ENCODE data around the gene IDH3G.

IDH3G gene

DNA sequence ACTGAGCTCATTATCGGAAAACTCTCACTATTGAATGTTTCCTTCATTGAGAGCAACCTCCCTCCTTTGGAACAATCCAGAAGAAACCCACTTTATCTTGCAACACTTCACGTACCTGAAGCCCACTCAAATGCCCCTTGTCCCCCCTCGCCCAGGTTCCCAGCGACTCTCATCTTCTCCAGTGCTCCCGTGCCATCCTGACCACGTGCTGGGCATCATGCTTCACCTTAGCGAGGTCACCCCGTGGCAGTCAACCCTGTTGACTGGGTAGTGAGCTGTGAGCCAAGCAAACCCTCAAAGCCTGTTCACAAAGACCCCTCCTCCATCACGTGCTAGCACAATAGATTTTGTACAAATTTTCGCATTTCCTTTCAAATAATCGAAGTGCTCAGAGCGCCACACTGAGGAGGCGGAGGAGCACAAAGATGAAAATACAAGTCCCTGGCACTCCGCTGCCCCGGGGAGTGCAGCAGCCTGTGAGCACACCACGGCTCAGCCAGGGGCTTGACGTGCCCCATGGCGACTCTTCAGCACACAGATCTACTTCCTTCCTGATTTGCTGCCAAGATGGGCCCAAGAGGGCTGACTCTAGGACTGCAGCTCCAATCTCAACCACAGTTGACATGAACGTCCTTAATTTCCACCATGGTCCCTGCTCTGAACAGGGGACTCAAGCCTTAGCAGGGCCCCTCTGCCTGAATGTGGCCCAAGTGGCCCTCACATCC lies 20.6 kb upstream of the IDH3G start:
- DNase-seq: no peak

DNA sequence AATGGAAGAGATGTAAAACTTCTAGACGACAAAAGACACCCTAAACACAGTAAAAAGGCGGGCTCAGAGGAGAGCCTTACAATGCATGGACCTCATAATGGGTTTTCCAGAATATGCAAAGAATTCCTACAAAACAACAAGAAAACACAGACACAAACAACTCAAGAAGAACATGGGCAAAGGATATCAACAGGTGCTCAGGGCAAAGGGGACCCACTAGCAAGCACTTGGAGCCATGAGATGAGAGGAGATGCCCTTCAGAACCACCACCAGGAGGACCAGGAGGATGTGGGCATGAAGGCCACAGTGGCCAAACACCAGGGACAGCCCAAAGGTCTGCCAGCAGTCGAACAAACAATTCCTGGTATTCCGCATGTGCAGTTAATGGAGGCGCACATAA lies 19.0 kb upstream of the IDH3G start:
- DNase-seq: no peak

DNA sequence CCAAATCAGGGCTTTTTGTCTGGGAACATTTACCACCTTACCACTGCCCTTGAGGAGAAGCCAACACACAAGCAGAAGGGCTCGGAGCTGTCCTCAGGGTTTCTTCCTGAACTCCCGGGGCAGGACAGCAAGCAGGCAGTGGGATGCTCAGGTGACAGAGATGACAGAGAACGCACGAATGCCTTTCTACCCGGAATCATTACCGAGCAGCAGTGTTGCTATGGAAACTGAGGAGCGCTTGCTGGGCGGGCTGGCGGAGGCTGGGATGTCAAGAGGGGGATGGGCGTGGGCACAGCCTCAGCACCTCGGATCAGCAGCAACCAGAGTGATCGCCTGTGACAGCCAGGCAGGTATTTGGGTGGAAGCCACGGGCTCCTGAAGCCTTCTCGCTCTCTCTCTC lies 18.0 kb upstream of the IDH3G start:
- no peak for DNase-seq

DNA sequence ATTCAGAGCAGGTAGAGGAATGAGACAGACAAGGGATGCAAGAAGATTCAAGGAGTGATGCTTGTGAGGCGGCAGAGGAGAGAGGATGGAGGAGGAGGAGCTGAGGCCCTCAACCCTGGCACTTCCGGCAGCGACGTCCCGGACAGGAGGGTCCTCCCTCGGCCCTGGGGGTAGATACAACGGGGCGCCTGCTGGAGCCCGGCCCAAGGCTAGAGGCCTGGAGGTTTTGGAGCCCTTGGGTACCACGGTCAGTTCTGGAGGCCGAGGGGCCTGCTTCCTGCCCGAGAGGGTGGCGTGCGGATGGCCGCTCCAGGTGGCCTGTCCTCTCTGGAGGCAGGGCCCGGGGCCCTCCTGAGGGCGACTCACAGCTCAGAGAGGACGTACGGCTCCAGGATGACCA lies 13.8 kb upstream of the IDH3G start:
- DNase-seq: no peak

DNA sequence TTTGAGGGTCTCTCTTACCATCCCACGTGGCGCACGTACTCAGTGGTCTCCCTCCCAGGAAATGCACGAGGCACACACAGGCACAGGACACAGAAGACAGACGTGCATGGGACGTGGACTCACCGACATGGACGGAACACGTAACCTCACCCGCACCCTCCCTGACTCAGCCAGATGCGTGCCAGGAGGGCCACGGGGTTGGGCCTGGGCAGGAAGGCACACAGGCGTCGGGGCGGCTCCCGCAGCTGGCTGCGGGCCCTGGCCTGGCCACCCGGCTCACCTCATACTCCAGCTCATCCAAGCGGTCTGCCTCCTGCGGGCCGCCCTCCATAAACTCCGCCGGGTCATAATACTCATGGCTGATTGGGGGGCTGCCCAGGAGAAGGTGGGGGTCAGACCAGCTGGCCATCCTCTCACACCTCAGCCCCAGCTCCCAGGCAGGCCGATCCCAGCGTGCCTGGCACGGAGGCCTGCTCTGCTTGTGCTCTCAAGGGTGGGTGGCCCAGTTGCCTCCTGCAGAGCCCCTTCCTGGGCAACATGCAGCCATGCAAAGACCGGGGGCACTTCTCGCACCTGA lies 12.9 kb upstream of the IDH3G start:
- no peak for DNase-seq

DNA sequence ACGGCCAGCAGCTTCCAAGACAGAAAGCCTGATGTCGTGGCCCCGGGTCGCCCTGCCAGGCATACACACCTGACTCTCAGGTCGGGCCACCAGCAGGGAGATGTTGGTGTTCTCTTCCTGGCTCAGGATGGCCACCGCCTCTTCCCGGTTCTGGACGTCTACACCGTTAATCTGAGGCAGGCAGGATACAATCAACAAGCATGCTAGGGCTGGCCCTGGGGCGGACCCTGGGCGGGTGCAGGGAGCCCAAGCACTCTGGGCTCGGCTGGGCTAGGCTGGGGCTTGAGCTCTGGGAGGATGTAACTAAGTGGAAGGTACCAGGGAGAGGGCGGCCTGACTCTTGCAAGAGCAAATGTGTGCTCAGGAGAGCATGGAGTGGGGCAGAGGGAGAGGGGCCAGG lies 11.3 kb upstream of the IDH3G start:
- DNase-seq: no peak

DNA sequence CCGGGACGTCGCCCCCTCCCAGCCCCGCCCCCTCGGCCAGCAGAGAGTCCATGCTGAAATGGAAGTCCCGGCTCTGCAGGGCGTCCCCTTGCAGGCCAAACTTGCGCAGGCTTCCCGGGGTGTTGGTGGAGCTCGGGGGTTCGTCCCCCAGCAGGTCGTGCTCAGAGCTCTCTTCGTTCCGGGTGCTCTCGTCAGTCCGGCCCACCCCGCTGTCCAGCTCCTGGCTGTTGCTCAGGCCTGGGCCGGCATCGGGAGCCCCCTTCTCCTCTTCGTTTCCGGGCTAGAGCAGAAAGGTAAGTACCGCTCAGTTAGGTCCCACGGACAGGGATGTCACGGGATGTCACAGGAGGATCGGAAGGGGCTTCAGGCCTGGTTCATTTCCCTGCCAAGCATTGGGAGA lies 10.4 kb upstream of the IDH3G start:
- no peak for DNase-seq

DNA sequence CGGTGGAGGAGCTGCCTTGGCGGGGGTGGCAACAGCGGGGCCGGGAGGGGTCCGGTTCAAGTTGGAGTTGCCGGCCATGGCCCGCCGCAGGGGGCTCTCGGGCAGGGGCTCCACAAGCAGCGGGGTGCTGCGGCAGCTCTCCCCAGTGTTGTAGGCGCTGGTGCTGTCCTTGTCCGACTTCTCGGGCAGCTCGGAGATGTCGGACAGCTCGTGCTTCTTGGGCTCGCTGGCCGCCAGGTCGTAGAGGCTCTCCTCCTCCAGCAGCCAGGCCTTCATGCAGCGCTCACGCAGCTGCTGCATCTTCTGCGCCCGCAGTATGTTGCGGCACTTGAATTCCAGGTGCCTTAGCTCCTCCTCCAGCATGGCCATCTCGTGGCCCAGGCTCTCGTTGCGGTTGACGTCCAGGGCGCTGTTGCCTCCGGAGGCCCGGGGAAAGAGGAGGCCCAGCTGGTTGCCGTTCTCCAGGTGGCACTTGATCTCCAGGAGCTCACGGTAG lies 10.0 kb upstream of the IDH3G start:
- DNase-seq: no peak

DNA sequence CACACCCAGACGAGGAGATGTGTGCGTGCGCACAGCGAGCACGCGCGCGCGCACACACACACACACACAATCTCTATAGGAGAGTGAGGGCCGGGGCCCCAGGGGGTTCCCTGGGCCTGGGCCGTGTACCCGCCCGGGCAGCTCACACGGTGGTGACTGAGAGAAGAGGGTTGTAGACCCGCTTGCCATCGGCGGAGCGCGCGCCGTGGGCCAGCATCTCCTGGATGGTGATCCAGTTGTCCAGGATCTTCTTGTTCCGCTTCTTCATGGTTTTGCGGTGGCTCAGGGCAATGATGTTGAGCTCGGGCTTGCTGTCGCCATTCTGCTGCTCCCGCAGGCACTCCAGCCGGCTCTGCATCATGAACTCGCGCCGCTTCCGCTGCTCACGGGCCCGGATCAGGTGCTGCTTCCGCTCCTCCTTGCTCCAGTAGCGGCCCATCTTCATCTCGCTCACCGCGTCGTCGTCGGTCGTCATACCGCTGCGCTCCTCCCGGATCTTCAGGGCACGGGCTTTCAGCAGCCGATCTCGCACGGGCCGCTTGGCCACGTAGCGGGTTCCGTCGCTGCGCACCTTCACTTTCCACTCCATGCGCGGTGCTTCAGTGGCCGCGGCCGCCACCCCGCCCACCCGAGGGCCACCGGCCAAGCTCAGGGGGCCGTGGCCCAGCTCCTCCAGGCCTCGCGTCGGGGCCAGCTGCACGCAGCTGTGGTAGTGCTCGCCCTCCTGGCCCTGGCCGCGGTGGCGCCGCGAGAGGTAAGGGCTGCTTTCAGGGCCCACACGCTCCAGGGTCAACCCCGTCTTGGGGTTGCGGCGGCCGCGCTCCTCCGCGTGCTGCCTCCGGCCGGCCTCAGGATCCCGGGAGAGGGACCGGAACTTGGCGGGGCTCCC lies 9.3 kb upstream of the IDH3G start:
- DNase-seq: no peak

DNA sequence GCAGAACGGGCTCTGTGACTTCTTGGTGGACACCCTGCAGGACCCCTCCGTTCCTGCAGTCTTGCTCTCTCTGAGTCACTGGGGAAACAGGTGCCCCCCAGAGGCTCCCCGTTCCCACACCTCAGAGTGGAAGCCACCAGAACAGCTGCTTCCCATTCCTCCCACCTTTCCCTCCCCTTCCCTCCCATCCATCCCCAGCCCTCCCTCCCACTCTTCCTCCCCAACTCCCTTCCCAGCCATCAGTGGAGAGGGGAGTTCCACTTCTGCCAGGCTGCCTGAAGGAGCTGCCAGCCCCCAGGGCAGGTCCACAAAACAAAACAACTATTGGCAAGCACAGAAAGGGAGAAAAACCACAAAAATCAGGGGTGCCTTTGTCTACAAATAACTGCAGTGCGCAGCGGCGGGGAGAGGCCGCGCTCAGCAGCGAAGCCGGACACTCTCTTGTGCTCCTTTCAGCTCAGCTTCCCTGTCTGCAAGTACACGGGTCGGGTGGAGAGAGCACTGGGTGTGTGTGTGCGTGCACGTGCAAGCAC lies 8.4 kb upstream of the IDH3G start:
- DNase-seq: no peak

DNA sequence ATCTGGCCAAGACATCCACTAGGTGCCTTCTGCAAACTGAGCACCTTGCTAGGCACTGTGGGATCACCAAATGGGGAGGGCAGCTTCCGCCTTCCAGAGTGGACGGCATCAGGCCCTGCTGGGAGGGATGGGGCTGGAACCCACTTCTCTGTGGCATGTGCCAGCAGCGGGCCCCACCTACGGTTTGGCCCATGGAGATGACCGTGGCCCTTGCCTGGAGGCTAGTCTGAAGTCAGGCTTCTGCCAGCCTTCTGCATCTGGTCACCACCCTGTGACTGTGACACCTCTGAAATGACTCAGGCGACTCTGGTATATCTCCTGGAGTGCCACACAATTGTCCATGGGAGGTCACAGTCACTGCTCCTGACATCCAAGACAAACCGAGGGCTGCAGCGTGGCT lies 7.5 kb upstream of the IDH3G start:
- DNase-seq: no peak

DNA sequence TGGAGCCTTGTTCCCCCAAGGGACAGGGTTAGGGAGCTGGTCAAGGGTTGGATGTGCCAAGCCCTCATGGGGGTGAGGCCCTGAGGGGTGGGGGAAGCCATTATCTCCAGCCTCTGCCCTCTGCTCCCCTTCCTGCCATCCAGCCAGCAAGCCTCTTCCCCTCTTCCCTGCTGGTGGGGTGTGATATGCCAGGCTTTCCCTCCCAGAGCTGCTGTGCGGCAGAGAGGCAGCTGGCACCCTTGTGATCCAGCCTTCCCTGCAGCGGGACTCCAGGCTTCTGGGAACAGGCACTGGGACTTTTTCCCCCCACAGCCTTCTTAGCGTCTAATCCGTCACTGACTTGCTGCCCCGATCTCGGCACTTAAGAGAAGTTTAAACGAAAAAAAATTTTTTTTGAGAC lies 6.6 kb upstream of the IDH3G start:
- DNase-seq: no peak

DNA sequence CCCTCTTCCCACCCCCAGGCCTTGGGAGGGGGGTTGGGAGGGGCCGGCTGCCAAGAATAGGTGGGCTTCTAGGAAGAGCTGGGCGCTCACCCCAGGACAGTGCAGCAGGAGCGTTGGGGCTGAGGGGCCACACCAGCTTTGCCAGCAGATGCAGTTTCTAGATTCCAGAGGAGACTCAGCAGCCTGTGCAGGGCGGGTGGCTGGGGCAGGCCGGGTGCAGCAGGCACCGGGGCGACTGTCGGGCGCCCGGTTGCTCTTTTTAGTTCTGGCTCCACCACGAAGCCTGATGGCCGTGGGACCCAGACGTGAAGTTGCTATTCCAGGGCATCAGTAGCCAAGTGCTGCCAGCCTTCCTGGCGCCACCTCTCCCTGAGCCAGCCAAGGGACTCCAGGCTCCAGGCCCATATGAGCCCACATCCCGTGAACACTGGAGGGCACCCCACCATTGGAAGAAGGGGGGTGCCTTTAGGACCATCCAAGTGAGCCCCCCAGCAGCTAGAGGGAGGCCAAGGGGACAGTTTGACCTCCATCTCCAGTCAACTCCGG lies 6.1 kb upstream of the IDH3G start:
- no peak for DNase-seq

DNA sequence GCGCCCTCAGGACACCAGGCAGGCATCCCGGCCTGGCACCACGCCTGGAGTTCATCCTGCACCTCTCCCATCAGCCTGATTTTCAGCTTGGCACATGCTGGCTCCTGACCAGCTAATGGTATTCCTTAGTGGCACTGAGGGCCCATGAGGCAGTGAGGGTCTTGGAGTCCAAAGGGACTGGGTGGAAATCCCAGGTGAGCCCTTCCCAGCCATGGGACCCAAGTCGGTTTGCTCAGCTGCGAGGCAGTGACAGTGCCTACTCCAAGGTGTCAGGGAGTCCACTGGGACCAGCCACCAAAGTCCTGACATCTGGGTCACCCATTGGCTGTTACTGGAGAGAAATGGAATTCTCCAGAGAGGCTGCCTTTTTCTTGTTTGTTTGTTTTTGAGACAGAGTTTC lies 5.2 kb upstream of the IDH3G start:
- no peak for DNase-seq

DNA sequence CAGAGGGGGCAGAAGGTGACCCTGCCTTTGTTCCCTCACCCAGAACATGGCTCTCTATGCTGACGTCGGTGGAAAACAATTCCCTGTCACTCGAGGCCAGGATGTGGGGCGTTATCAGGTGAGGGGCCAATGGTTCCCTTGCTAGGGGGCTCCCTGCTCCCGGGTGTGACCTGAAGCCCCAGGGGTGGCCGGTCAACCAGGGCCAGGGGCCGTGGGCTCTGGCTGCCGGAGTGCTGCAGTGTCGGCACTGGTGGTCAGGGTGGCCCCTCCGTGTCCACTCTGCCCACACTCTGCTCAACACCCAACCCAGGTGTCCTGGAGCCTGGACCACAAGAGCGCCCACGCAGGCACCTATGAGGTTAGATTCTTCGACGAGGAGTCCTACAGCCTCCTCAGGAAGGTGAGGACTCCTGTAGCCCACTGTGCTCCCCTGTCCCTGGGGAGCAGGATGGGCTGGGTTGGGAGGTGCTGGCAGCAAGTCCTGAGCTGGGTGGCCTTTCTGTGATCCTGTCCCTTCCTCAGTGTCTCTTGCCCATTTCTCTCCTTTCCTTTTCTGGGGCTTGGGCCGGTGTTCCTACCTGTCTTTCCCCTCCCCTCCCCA lies 3.3 kb upstream of the IDH3G start:
- DNase-seq: no peak

DNA sequence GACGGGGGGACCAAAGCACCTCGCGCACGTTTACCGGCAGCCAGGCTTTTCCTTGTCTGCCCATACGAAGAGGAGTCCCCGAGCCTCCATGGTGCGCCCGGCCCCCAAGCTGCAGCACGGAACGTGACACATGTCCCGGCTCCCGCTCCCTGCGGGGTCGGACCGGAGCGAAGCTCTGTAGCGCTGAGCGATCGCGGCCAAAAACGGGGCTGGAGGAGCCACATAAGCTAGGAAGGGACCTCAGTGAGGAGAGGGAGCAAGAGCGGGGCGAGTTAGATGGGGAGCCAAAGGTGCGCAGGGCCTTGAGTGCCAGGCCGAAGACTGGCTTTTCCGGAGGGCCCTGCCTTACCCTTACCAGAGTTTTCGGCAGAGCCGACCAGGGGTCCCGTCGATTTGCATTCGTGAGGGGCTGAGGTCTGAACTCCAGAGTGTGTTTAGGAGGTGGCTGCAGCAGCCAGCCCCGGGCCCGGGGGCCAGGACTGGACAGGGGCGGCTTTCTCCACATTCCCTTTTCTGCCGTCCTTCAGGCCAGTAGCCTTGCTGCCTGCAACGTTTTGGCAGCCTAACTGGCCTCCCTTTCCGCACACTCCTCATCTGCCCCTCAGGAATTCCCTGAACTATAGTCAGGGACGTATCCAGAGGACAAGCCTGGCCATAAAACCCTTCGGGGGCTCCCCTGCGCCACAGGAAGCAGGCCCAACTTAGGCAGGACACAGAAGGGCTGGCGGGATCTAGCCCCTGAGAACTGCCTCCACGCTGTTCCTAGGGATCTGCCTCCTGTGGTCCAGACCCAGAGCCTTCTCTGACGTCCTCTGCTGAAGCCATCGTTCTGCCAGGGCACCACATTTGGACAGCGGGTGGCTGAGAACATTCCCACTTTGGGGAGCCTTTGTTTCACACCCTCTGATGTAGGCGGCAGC lies 982 bp upstream of the IDH3G start:
- DNase-seq: no peak

DNA sequence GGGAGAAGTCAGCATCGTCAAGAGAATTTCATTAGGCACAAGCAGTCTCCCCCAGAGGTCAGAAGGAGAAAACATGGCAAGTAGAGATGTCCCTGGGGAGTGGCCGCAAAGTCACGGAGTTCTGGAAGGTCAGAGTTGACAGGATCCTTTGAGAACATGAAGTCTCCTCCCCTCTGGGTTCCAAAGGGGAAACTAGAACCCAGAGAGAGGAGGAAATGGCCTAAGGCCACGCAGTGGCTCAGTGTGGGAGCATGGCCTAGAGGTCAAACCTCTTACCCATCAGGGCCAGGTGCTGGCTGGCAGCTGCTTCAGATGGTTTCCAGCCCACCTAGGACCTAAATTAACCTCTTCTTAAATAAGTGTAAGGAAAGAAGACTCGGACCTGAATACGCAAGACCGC lies 884 bp downstream of the IDH3G start:
- DNase-seq: no peak

DNA sequence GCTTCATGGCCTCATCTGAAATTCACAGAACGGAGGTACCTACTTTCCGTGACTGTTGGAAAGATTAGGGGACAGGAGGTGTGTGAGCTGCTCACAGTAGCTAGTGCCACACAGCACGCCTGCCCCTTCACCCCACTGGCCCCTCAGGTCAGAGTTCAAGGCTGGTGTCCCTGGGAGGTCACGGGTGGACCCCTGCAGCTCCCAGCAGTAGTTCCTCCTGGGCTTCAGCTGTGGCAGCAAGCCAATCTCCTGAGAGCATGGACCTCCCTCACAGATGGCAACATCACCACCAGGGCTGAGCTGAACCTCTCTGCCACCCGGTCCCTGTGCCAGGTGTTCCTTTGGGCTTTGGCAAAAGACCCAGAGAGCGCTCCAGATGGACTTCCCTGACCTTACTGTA lies 1.8 kb downstream of the IDH3G start:
- DNase-seq: no peak

DNA sequence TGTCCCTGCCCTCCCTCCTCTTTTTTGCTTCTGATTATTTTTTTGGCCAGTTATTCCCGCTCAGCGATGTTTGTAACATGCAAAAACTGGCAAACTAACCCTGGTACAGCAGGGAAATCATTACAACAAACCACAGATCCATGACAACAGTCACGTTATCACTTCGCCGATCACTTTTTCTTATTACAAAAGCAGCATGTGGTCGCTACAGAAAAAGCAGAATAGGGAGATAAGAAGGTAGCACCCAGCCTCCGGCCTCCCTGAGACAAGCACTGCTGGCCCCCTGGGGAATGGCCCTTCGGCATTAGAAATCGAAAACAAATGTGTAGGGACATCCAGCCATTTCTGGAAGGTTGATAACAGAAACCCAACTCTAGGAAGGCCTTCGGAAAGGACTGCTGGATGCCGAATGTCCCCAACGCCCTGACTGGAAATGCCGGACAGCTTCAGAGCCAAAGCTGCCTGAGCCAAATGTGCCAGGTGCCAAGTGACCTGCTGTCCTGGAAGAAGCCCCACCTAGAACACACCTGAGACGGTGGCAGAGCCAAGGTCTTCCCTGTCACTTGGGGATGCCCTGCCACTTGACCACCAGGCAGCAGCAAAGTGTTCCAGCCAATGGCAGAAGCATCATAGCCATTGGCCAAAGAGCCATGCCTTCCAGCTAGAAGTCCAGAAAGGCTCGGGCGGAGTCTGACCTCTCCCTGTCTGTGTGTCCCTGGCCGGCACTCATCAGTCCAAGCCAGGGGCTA lies 2.9 kb downstream of the IDH3G start:
- no peak for DNase-seq

DNA sequence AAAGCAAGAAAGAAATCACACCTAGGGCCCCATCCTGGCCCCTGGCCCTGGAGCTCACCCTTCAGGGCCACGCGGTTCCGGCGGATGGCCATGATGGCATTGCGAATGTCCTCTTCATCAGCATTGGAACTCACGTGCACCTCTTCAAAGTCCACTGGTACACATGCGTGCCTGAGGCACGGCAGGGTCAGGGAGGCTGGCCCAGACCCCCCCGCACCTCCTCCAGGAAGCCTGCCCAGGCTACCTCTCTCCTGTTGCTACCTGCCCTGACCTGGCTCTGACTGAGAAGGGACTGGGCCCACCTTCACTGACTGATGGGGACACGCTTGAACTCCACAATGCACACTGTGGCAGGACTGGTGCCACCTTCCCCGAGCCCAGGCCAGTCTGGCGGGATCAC lies 4.5 kb downstream of the IDH3G start:
- no peak for DNase-seq

DNA sequence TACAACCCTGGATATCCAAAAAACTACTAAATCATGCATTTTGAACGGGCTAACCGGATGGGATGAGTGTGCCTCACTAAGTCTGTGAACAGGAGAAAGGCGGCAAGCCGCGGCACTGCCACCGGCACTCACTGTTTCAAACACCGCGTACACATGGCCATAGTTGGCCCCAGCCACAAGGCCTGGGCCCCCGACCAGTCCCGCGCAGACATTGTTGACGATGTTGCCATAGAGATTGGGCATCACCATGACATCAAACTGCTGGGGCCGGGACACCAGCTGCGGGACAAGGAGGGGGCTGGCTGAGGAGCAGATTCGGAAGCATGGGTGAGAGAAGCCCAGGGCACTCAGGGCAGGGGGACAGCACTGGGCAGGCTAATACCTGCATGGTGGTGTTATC lies 7.5 kb downstream of the IDH3G start:
- no peak for DNase-seq

Measured in NCI-H510A (cell line).